22Rv1 (cell line): ENCODE measurements around the gene AKR7A2.
"Not testable (repeated sequence)": the region's sequence is repeated elsewhere in the genome, so short reads cannot be mapped to it uniquely, and the experiment has no call there.

Source experiments
- CTCF ChIP-seq: fragments of 450-650 bp; IDR thresholded peaks from 2 replicates; pipeline ENCODE4 v1.5.1; 2017; ENCODE audit warnings: mild to moderate bottlenecking
- ZFX ChIP-seq: fragments of 450-650 bp; IDR thresholded peaks from 2 replicates; pipeline ENCODE4 v1.6.1; 2017; ENCODE audit warnings: antibody characterized with exemption, borderline replicate concordance

DNA sequence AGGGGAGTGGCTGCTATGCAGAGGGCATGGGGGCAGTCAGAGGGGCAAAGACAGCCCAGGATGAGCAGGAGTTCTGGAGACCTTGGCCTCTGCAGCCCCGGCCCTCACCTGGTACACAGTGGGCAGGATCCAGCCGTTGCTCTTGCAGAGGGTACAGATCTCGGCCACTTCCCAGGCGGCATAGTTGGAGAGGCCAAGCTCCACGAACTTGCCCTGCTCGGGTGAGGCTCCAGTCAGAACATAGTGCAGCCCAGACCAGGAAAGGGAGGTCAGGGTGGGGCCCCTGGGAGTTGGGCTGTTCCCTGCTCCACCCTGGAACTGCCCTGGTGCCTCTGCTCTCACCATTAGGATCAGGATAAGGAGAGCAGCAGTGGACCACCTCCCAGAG is 41.6 kb downstream of the AKR7A2 start:
- not testable (repeated sequence) for TF ChIP-seq CTCF, ZFX
